ENCODE measurements around the gene MCAM.

GRCh38 chr11:119352857-119353260 lies 35.9 kb upstream of the MCAM start:
- no peak for TF ChIP-seq CTCF (IDR thresholded peaks at IDR 0.05; ENCODE audit: borderline replicate concordance, extremely low read depth, low read length, poor library complexity, severe bottlenecking)
- no peak for TF ChIP-seq EZH2 (IDR thresholded peaks at IDR 0.05; ENCODE audit: borderline replicate concordance, low read depth, low read length, severe bottlenecking)
